Limb (tissue), 2 donors: ENCODE data around the gene FCRLA.
"Not testable (repeated sequence)": the region's sequence is repeated elsewhere in the genome, so short reads cannot be mapped to it uniquely, and the experiment has no call there.

Experiments used
- DNase-seq, 2 donors: peaks; one replicate each; pipeline ENCODE4 v3.0.0-alpha.2; 2016; ENCODE audit errors: extremely low spot score in 2 of 2

The FCRLA gene

GRCh38 chr1:161706482-161707347 lies at the start of gene FCRLA:
Gene FCRLA (plus strand): TSS chr1:161707229. CDS start chr1:161707265, 36 bp downstream.
- DNase-seq = no peak

GRCh38 chr1:161658524-161658923 lies 48.5 kb upstream of the FCRLA start:
- not testable (repeated sequence) for DNase-seq

- DNase-seq = not testable (repeated sequence)
Observed at GRCh38 chr1:161661660-161662311, 45.2 kb upstream of the FCRLA start.

GRCh38 chr1:161662684-161663339 lies 44.2 kb upstream of the FCRLA start, which contains the start of gene FCGR2B:
Gene FCGR2B (plus strand): TSS chr1:161663143. CDS start chr1:161663242, 99 bp downstream.
- DNase-seq = not testable (repeated sequence)

GRCh38 chr1:161663569-161663968 lies 43.5 kb upstream of the FCRLA start:
- not testable (repeated sequence) for DNase-seq

GRCh38 chr1:161664689-161665088 lies 42.3 kb upstream of the FCRLA start:
- not testable (repeated sequence) for DNase-seq

- not testable (repeated sequence) for DNase-seq
Observed at GRCh38 chr1:161671045-161672020, 35.7 kb upstream of the FCRLA start.

GRCh38 chr1:161673437-161673836 lies 33.6 kb upstream of the FCRLA start:
- not testable (repeated sequence) for DNase-seq

GRCh38 chr1:161674447-161674846 lies 32.6 kb upstream of the FCRLA start:
- DNase-seq = not testable (repeated sequence)

- not testable (repeated sequence) for DNase-seq
Observed at GRCh38 chr1:161674908-161675307, 32.1 kb upstream of the FCRLA start.

GRCh38 chr1:161676441-161676840 lies 30.6 kb upstream of the FCRLA start:
- no peak for DNase-seq

- no peak for DNase-seq
Observed at GRCh38 chr1:161676958-161677689, 29.9 kb upstream of the FCRLA start.

- no peak for DNase-seq
Observed at GRCh38 chr1:161678500-161678899, 28.5 kb upstream of the FCRLA start.

- DNase-seq = no peak
Observed at GRCh38 chr1:161681879-161682278, 25.1 kb upstream of the FCRLA start.

GRCh38 chr1:161688946-161689345 lies 18.1 kb upstream of the FCRLA start:
- no peak for DNase-seq

GRCh38 chr1:161691846-161692245 lies 15.2 kb upstream of the FCRLA start:
- no peak for DNase-seq

GRCh38 chr1:161693020-161693712 lies 13.9 kb upstream of the FCRLA start:
- DNase-seq = not testable (repeated sequence)

GRCh38 chr1:161698302-161698701 lies 8.7 kb upstream of the FCRLA start:
- not testable (repeated sequence) for DNase-seq

- no peak for DNase-seq
Observed at GRCh38 chr1:161702250-161702649, 4.8 kb upstream of the FCRLA start.
